K562 (cell line): Measurements from ENCODE around the gene MMGT1. TPM values are rescaled to one million over a fixed set of nuclear protein-coding genes. Genes with fewer than 3 reads are reported as not detected.

Experiments used
- ATAC-seq: fragments of 200-7000 bp; cut with Tn5 transposase; 3 replicates; pipeline ENCODE4 v1.9.1; 2020; ENCODE audit warnings: moderate library complexity
- BruUV-seq: library from RNA; stranded (reverse); fragments of 400-500 nt; replicated peaks from 2 replicates; lab custom pipeline; 2021; lab: Mats Ljungman, UMichigan
- CTCF ChIA-PET: fragments of 300-600 bp; formaldehyde crosslinking; extraction: SDS; loops from one replicate; lab custom pipeline; 2021; ENCODE audit warnings: low intra/inter-chr PET ratio; lab: Yijun Ruan, JAX
- POLR2A ChIA-PET: fragments of 300-600, 350-650 bp; sonication (Branson Sonifier 250); formaldehyde crosslinking; extraction: SDS; loops from one replicate; lab custom pipeline; 2021; ENCODE audit warnings: antibody characterized with exemption, inconsistent platforms; lab: Yijun Ruan, JAX
- DNase-seq, 4 experiments: peaks; one replicate each; pipeline versions ENCODE4 v3.0.0 to v3.0.0-alpha.2; 2011 to 2018; ENCODE audit warnings: low spot score in 3 of 4, mixed read lengths in 3 of 4; ENCODE audit errors: extremely low read depth in 1 of 4
- FAIRE-seq: peaks from 2 replicates; lab custom pipeline; 2011; peaks lifted over from hg19 to GRCh38; lab: Jason Lieb, UNC
- H2AFZ ChIP-seq: 2 replicates; pipeline ENCODE4 v1.6.0; 2011; ENCODE audit warnings: low read depth, low read length, control low read depth, inconsistent platforms
- H3K27ac ChIP-seq: fragments of 200-600 bp; 3 replicates; pipeline ENCODE4 v1.8.0; 2011; ENCODE audit warnings: low read depth, mild to moderate bottlenecking, control low read depth, inconsistent platforms, low read length, moderate library complexity, mixed read lengths; ENCODE audit errors: extremely low read depth
- H3K27me3 ChIP-seq, 2 experiments: fragments of 300-600 bp in 1 of 2; 2 replicates in 1 of 2; 3 replicates in 1 of 2; pipeline versions ENCODE4 v1.6.0 to v1.8.0; 2011; ENCODE audit warnings: inconsistent platforms in 2 of 2, low read length in 2 of 2, mild to moderate bottlenecking in 1 of 2, mixed read lengths in 1 of 2, moderate library complexity in 1 of 2; ENCODE audit not compliant: control insufficient read depth in 2 of 2, insufficient read depth in 2 of 2
- H3K36me3 ChIP-seq: fragments of 300-600 bp; 3 replicates; pipeline ENCODE4 v1.8.0; 2011; ENCODE audit warnings: mild to moderate bottlenecking, low read length, inconsistent platforms; ENCODE audit not compliant: control insufficient read depth, insufficient read depth
- H3K4me1 ChIP-seq, 2 experiments: fragments of 200-600 bp in 1 of 2; replicated peaks in 1 of 2; 2 replicates in 1 of 2; 3 replicates in 1 of 2; pipeline versions ENCODE4 v1.5.1 to v1.8.0; 2011; ENCODE audit warnings: inconsistent platforms in 2 of 2, low read length in 2 of 2, mild to moderate bottlenecking in 1 of 2, mixed read lengths in 1 of 2, moderate library complexity in 1 of 2; ENCODE audit not compliant: control insufficient read depth in 2 of 2, insufficient read depth in 2 of 2
- H3K4me2 ChIP-seq: 2 replicates; pipeline ENCODE4 v1.6.1; 2011; ENCODE audit warnings: low read length, control low read depth, inconsistent platforms, mixed read lengths; ENCODE audit not compliant: insufficient read depth
- H3K4me3 ChIP-seq: fragments of 200-600 bp; sonication (generic), shearing (Covaris generic); 2 replicates; pipeline ENCODE4 v1.5.1; 2016; ENCODE audit warnings: control low read depth, inconsistent platforms
- H3K79me2 ChIP-seq: fragments of 200-600 bp; 3 replicates; pipeline ENCODE4 v1.8.0; 2011; ENCODE audit warnings: low read length, inconsistent platforms; ENCODE audit not compliant: control insufficient read depth, insufficient read depth
- H3K9ac ChIP-seq, 2 experiments: 2 replicates each; pipeline versions ENCODE4 v1.6.0 to v1.6.1; 2011; ENCODE audit warnings: low read depth in 2 of 2, low read length in 2 of 2, control low read depth in 1 of 2, inconsistent platforms in 1 of 2, mild to moderate bottlenecking in 1 of 2, mixed read lengths in 1 of 2; ENCODE audit not compliant: insufficient read depth in 1 of 2
- H3K9me1 ChIP-seq: one replicate; pipeline ENCODE4 v1.6.0; 2011; ENCODE audit warnings: inconsistent platforms, mild to moderate bottlenecking, low read length, moderate library complexity; ENCODE audit not compliant: control insufficient read depth, insufficient read depth
- H3K9me3 ChIP-seq: replicated peaks from 2 replicates; pipeline ENCODE4 v1.5.1; 2011; ENCODE audit warnings: low read depth, low read length, inconsistent platforms; ENCODE audit not compliant: control insufficient read depth, insufficient read depth
- H4K20me1 ChIP-seq: replicated peaks from 2 replicates; pipeline ENCODE4 v1.6.1; 2011; ENCODE audit warnings: low read length, inconsistent platforms, mixed read lengths; ENCODE audit not compliant: control insufficient read depth, insufficient read depth
- CCAR2 ChIP-seq: fragments of 200-400 bp; formaldehyde crosslinking; IDR thresholded peaks from 2 replicates; pipeline ENCODE4 v1.6.1; 2017; ENCODE audit warnings: mild to moderate bottlenecking, low read depth, low read length
- IRF9 ChIP-seq: fragments of 450-650 bp; IDR thresholded peaks from 2 replicates; pipeline ENCODE4 v1.6.1; 2016; ENCODE audit warnings: missing biosample characterization, missing genetic modification characterization
- MEIS2 ChIP-seq: fragments of 450-650 bp; IDR thresholded peaks from 2 replicates; pipeline ENCODE4 v1.6.1; 2014; ENCODE audit warnings: mild to moderate bottlenecking; ENCODE audit not compliant: partially characterized antibody
- POLR2AphosphoS2 ChIP-seq: IDR thresholded peaks from 2 replicates; pipeline ENCODE4 v1.6.1; 2012; ENCODE audit warnings: low read length, improper control_type of control experiment
- WGBS: fragments of 100-300 bp; shearing (Covaris generic); methylation state at CpG from one replicate; pipeline ENCODE4 v1.1.6; 2016; ENCODE audit warnings: low coverage, mixed read lengths; ENCODE audit not compliant: insufficient coverage; ENCODE audit errors: missing lambda C conversion rate; 5-methylcytosine and 5-hydroxymethylcytosine counted together
- in situ Hi-C: fragments of 300-500 bp; cut with MboI; formaldehyde crosslinking; loops from 4 replicates; pipeline ENCODE4 v1.15.0; 2018; ENCODE audit warnings: inconsistent platforms, mixed read lengths
- intact Hi-C: fragments of 100-400 bp; cut with micrococcal nuclease; formaldehyde crosslinking; loops from 2 replicates; pipeline ENCODE4 v1.14.2; 2022
- polyA plus RNA-seq, 8 experiments: library from polyadenylated mRNA; depleted of rRNA in 4 of 8; stranded (reverse) in 5 of 8; unstranded in 3 of 8; fragments of >200 nt; fragmentation: Nextera tagmentation in 2 of 8; fragmentation: Illumina TruSeq in 1 of 8; extraction: Ambion mirVana in 2 of 8; extraction: Trizol in 1 of 8; gene quantifications; 2 replicates each; pipeline versions ENCODE4 v1.2.1 to v1.2.3, GENCODE V29; 2011 to 2014; ENCODE audit warnings: inconsistent platforms in 1 of 8, missing spikeins in 1 of 8
- total RNA-seq, 7 experiments: library from RNA; depleted of rRNA in 6 of 7; stranded (reverse); fragments of >200 nt in 6 of 7; fragmentation: Illumina TruSeq in 2 of 7; extraction: Trizol in 2 of 7; gene quantifications; 2 replicates each; pipeline versions ENCODE4 v1.2.1 to v1.2.3, GENCODE V29; 2011 to 2021; ENCODE audit warnings: low replicate concordance in 1 of 7
- TF ChIP-seq, protein P1 (sequence below), 2 experiments: IDR thresholded peaks in 1 of 2; conservative IDR thresholded peaks in 1 of 2; 2 replicates each; pipeline ENCODE4 v1.6.1; 2016; ENCODE audit warnings: low read depth in 2 of 2, mild to moderate bottlenecking in 1 of 2, missing compliant biosample characterization in 1 of 2, missing genetic modification characterization in 1 of 2, moderate library complexity in 1 of 2

Gene MMGT1
- total and polyA plus RNA-seq, 9 of the 15 experiments (the other 6 are each of a cell fraction or from before 2014, with no cell fraction given): 11.3 to 25.4 (median 22.5) TPM

DNA sequence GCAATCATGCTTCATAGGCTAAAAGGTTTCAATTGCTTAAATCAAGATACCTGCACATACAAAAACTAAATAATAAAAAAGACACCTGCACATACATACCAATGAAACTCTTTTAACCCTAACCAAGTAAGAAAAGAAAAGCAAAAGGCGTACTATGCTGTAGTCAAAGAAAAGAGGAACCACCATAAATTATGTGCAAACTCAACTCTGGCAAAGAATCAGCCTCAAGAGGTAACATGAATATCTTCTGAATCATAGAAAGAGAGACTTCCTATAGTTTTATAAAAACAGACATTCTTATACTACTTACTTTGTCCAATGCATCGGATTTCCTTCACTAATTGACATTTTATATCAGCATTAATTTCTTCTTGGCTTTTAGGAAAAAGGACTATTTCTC, 29.3 kb downstream of the MMGT1 start:
- ChIA-PET POLR2A (no interaction called here), CTCF (no interaction called here)
- H3K4me1 ChIP-seq: no peaks in the 10 kb centered on the region
- BruUV-seq: no TSS peak
- H3K9me3 ChIP-seq: no peaks in the 10 kb centered on the region
- intact Hi-C loops: no loop called here
- no peaks in the 10 kb centered on the region for H3K27me3 ChIP-seq
- no peak overlapping the region for H2AFZ ChIP-seq
- no peak overlapping the region for H3K4me3 ChIP-seq
- H3K36me3 ChIP-seq: no peaks in the 10 kb centered on the region
- FAIRE-seq (no peak), ATAC-seq (no peak), DNase-seq (no peak)
- H3K79me2 ChIP-seq: no peaks in the 10 kb centered on the region
- H4K20me1 ChIP-seq: no peaks in the 10 kb centered on the region
- no peak overlapping the region for H3K4me2 ChIP-seq
- H3K27ac ChIP-seq: no peak overlapping the region
- WGBS: 0% methylated on average over 2 of the region's 2 CpGs
- in situ Hi-C loops: loop anchor here (25.0 kb wide), 1 partner anchor 207 kb away; no protein-coding TSS in a partner anchor
- TF ChIP-seq, protein P1, sequence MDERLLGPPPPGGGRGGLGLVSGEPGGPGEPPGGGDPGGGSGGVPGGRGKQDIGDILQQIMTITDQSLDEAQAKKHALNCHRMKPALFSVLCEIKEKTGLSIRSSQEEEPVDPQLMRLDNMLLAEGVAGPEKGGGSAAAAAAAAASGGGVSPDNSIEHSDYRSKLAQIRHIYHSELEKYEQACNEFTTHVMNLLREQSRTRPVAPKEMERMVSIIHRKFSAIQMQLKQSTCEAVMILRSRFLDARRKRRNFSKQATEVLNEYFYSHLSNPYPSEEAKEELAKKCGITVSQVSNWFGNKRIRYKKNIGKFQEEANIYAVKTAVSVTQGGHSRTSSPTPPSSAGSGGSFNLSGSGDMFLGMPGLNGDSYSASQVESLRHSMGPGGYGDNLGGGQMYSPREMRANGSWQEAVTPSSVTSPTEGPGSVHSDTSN (CRISPR knock-in tag; IDR thresholded peaks at IDR 0.05; ENCODE audit: low read depth): no peak
- TF ChIP-seq, protein P1 (tag; conservative IDR thresholded peaks at IDR 0.05; ENCODE audit: low read depth): 0 out of 2 replicates have a peak, but pooled peaks have one; percentile 10
- TF ChIP-seq CCAR2 (no peak), POLR2AphosphoS2 (no peak), MEIS2 (peak; percentile 20), IRF9 (tag) (no peak)
- no peak overlapping the region for H3K9ac ChIP-seq
- H3K9me1 ChIP-seq: no peaks in the 10 kb centered on the region
